Measurements from ENCODE around the gene BICD1.

The BICD1 gene

DNA sequence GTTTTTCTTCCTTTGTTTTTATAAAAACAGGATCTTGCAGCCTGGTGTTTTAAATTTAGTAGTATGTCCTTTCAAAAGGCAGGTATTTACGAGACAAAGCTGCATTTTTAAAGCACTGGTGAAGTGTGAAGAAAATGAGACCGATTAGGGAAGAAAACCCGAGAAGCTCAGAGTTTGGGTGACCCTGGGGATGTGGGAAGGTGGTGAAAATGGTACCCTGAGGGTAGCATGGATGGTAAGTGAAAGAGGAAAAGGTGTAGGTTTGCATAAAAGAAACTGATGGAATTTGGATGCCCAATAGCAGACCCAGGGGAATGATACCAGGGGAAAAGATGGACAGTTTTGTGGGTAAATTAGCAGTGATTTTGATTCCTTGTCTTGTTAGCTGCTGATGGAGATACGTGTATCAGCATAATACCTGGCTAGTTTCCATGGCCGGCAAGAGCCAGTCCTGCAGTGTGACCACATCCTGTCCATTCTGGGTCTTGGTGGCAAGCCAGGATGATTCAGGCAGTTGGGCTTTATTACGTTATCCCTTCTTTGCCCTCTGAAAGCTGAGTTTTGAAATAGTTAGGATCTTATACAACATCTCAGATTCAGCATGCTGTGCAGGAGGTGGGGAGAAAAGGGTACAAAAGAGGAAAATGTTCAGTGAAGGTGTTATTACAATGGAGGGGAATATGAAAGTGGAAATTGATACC is 8.9 kb downstream of the BICD1 start:
- DNase-seq (no peak), ATAC-seq (no peak)
- Mint-ChIP-seq H3K27ac (peak overlapping the region; percentile 18), H3K4me1 (peaks cover 17% of the 10 kb centered on the region), H3K36me3 (ENCODE audit: low read depth) (peaks cover 14% of the 10 kb centered on the region), H3K4me3 (no peak overlapping the region), H3K9me3 (no peaks in the 10 kb centered on the region), H3K27me3 (peaks cover 1% of the 10 kb centered on the region)

DNA sequence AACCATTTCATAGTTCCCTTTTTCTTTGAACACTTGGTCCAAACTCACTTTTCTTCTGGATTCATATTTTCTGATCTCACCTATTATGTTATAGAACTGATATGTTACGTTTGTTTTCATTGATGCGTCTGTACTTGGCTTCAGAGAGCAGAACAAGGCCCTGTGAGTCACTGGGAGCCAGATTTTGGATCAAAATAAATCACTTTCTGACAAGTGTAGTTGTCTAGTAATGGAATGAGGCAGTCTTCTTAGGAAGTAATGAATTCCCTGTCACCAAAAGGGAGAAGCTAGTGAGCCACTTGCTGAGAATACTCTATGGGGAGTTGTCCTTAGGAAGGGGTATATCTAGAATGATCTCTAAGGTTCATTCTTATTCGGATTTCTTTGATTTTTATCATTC is 10.2 kb downstream of the BICD1 start:
- no peak overlapping the region for H3K27ac Mint-ChIP-seq
- peaks cover 18% of the 10 kb centered on the region for H3K4me1 Mint-ChIP-seq
- peaks cover 1% of the 10 kb centered on the region for H3K27me3 Mint-ChIP-seq
- DNase-seq = no peak
- no peaks in the 10 kb centered on the region for H3K9me3 Mint-ChIP-seq
- peaks cover 14% of the 10 kb centered on the region for H3K36me3 Mint-ChIP-seq (ENCODE audit: low read depth)
- no peak for ATAC-seq
- no peak overlapping the region for H3K4me3 Mint-ChIP-seq

DNA sequence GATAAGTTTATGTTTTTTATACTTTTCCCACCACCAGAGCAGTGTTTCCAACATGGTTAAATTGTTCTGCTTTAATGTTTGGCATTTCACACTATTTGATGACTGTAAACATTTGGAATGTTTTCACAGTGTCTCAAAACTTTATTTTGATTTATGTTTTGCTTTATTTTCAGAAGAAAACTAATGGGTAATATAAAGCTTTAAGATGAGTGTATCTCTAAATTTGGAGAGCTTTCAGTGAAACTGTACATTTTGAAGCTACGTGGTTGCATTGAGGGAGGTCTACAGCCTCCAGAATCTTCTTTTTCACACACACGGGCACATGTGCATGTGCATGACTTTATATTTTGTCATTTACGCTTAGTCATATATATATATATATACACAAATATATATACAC is 10.7 kb downstream of the BICD1 start:
- Mint-ChIP-seq H3K27me3 (peaks cover 1% of the 10 kb centered on the region), H3K27ac (no peak overlapping the region), H3K9me3 (no peaks in the 10 kb centered on the region), H3K36me3 (ENCODE audit: low read depth) (peaks cover 11% of the 10 kb centered on the region), H3K4me3 (no peak overlapping the region), H3K4me1 (peaks cover 18% of the 10 kb centered on the region)
- ATAC-seq (no peak), DNase-seq (no peak)

DNA sequence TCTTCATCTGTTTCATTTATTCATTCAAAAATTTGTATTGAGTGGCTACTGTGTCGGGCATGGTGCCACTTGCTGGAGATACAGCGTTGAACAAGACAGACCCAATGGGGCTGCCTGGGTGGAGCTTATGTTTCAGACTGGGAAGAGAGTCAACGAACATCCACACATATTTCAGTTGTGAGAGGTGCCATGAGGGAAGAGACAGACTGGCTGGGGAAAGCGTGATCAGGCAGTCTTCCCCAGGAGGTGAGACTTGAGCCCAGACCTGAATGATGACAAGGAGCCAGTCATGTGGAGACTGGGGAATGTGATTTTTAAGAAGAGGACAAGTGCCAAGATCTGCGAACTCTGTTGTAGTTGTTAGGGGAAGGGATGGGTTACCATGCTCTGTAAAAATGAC is 12.2 kb downstream of the BICD1 start:
- peaks cover 1% of the 10 kb centered on the region for H3K27me3 Mint-ChIP-seq
- ATAC-seq (no peak), DNase-seq (no peak)
- peaks cover 18% of the 10 kb centered on the region for H3K4me1 Mint-ChIP-seq
- H3K27ac Mint-ChIP-seq = no peak overlapping the region
- no peaks in the 10 kb centered on the region for H3K9me3 Mint-ChIP-seq
- H3K4me3 Mint-ChIP-seq = no peak overlapping the region
- peaks cover 7% of the 10 kb centered on the region for H3K36me3 Mint-ChIP-seq (ENCODE audit: low read depth)

DNA sequence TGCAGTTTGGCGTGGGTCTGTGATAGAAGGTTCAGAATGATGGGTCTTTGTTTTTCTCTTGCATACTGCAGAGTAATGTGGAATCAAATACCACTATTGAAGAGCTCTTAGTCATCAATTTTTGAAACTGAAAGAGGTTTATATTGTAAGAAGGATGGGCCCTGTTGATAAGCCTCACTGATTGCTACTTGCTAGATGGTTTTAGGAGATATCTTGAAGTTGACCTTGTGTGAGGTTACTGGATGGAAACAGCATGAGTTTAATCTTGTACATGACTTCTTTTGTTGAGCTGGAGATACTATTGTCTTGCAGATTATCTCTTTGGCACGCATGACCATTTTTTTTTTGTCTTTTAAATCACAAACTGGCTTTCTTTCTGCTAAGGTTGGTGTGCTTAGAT is 13.8 kb downstream of the BICD1 start:
- ATAC-seq = peak; percentile 78
- no peak overlapping the region for H3K4me3 Mint-ChIP-seq
- H3K27me3 Mint-ChIP-seq = peaks cover under 1% of the 10 kb centered on the region

DNA sequence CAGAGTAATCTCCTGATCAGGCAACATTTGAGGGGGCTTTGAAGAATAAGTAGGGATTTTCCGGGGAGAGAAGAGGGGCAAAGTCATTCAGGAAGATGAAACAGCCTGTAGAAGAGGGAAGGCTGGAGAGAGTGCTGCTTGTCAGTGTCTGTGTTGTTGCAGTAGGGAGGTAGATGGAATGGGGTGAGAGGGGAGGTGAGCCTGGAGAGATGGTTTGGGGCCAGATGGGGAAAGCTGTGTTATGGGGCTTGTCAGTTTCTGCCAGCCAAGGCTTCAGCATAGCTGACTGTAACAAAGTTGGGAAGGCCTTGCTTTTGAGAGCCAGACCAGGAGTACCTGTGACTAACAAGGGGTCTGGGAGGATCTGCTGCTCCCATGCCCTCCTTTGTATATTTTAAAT is 18.0 kb downstream of the BICD1 start:
- no peak overlapping the region for H3K27ac Mint-ChIP-seq
- H3K9me3 Mint-ChIP-seq = no peaks in the 10 kb centered on the region
- no peaks in the 10 kb centered on the region for H3K36me3 Mint-ChIP-seq (ENCODE audit: low read depth)
- peaks cover 12% of the 10 kb centered on the region for H3K4me1 Mint-ChIP-seq
- no peak for DNase-seq
- ATAC-seq = no peak
- H3K4me3 Mint-ChIP-seq = no peak overlapping the region
- no peaks in the 10 kb centered on the region for H3K27me3 Mint-ChIP-seq

More for the DNA sequence above, 13.8 kb downstream of the BICD1 start:
- Mint-ChIP-seq H3K27ac (no peak overlapping the region), H3K4me1 (peaks cover 20% of the 10 kb centered on the region), H3K9me3 (no peaks in the 10 kb centered on the region), H3K36me3 (ENCODE audit: low read depth) (peaks cover 4% of the 10 kb centered on the region)
- DNase-seq = no peak

DNA sequence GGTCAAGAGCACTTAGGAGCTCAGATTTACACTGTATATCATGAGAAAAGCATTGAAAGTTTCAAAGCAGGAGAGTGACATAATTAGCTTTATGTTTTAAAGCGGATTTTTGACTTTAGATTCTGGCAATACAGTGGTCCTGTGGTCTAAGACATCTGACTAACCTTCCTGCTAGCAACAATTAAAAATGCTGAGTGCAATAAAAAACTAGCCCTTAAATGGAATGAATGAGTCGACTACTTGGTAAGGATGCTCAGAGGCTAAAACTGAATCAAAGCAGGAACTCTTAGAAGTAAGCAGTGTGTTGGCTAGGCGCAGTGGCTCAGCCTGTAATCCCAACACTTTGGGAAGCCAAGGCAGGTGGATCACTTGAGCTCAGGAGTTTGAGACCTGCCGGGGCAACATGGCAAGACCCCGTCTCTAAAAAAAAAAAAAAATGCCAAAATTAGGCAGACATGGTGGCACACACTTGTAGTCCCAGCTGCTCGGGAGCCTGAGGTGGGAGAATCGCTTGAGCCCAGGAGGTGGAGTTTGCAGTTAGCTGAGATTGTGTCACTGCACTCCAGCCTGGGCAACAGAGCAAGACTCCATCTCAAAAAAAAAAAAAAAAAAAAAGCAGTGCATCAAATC is 18.9 kb downstream of the BICD1 start:
- DNase-seq (no peak), ATAC-seq (no peak)
- Mint-ChIP-seq H3K4me1 (peaks cover 6% of the 10 kb centered on the region), H3K9me3 (no peaks in the 10 kb centered on the region), H3K4me3 (no peak overlapping the region), H3K27ac (no peak overlapping the region), H3K36me3 (ENCODE audit: low read depth) (peaks cover 2% of the 10 kb centered on the region), H3K27me3 (no peaks in the 10 kb centered on the region)

DNA sequence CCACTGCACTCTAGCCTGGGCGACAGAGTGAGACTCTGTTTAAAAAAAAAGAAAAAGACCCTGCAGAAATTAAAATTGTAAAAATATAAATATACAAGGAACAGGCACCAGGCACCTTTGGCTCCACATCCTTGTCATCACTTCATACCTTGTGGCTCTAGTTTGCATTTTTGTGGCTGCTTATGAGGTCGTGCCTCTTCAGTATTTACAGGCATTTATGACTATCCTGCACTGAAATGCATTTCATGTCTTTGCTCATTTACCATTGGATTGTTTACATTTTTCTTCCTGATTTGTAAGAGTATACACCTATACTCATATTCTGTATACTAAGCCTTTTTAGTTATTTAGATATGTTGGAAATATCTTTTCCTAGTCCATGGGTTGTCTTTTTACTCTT is 20.1 kb downstream of the BICD1 start:
- H3K9me3 Mint-ChIP-seq = no peaks in the 10 kb centered on the region
- DNase-seq = no peak
- no peak for ATAC-seq
- H3K27me3 Mint-ChIP-seq = no peaks in the 10 kb centered on the region
- H3K27ac Mint-ChIP-seq = no peak overlapping the region
- H3K4me3 Mint-ChIP-seq = no peak overlapping the region
- H3K4me1 Mint-ChIP-seq = peaks cover 5% of the 10 kb centered on the region
- peaks cover 3% of the 10 kb centered on the region for H3K36me3 Mint-ChIP-seq (ENCODE audit: low read depth)

DNA sequence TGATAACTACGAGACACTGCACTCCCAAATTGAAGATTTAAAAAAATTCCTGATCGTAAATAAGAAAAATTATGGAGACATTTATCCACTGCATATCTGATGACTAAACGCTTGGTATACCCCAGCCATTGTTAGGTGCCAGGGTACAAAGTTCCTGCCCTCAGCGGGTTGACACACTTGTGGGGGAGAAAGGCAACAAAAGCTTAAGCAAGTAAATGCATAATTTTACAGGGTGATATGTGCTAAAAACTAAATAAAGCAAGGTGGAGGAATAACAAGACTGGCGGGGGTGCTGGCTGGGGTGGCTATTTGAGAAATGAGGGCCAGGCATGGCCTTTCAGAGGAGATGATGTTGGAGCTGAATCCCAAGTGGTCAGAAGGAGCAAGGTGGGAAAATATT is 25.0 kb downstream of the BICD1 start:
- Mint-ChIP-seq H3K36me3 (ENCODE audit: low read depth) (peaks cover 7% of the 10 kb centered on the region), H3K9me3 (no peaks in the 10 kb centered on the region), H3K27ac (no peak overlapping the region), H3K27me3 (no peaks in the 10 kb centered on the region), H3K4me1 (peaks cover 19% of the 10 kb centered on the region), H3K4me3 (no peak overlapping the region)
- ATAC-seq = no peak
- no peak for DNase-seq

DNA sequence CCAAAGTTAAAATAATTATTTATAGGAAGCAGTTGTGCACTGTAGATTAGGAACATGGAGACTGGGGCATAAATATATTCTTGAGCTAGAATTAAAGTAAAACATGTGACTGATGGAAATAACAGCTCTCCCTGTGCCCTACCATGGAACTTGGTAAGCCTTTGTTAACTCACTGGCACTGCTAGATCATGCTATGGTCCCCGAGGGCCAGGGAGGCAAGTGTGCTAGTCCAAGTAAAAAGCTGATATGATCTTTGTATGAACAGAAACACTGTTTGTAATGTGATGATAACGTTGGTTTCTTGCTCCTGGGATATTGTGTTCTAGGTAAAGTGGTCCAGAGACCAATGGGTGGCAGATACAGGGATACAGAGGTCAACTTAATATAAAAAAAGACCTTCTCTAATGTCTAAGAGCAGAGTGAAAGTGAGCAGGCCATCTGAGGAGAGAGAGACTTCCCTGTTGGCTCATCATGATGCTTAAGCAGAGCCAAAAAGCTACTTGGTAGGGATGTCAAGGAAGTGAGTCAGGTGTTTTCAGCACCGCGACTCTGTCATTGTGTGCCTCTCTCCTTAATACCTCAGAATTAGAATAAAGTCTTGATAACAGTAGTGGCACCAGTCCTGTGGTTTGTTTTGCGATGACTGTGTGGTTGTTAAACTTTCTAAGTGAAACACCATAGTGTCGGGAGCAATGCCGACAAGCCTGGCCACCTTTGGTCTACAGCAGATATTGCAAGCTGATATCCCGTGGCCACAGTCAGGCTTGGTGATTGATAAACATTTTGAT is 27.6 kb downstream of the BICD1 start:
- Mint-ChIP-seq H3K4me1 (peaks cover 27% of the 10 kb centered on the region), H3K27ac (peak overlapping the region; percentile 34), H3K27me3 (no peaks in the 10 kb centered on the region), H3K36me3 (ENCODE audit: low read depth) (peaks cover 7% of the 10 kb centered on the region), H3K9me3 (no peaks in the 10 kb centered on the region), H3K4me3 (peak overlapping the region; percentile 24)
- ATAC-seq (peak; percentile 99), DNase-seq (peak; percentile 56)

DNA sequence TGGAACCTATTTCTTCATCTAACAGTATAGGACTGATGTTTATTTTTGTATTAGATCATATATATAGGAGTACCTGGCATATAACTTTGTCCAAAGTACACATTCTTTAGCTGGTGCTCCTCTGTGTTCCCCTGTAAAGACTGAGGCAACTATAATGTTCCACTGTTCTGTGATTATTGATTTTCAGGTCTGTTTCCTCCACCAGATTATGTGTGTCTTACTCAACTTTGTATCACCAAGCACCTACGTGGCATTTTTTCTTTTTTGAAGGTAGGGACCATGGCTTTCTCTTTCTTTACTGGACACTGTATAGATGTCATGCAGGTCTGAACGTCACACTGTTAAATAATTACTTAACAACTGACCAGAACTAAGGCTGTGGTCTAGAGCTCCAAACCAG is 29.3 kb downstream of the BICD1 start:
- Mint-ChIP-seq H3K9me3 (no peaks in the 10 kb centered on the region), H3K36me3 (ENCODE audit: low read depth) (peaks cover 8% of the 10 kb centered on the region), H3K4me3 (no peak overlapping the region), H3K4me1 (peaks cover 39% of the 10 kb centered on the region), H3K27ac (no peak overlapping the region), H3K27me3 (no peaks in the 10 kb centered on the region)
- no peak for ATAC-seq
- DNase-seq = no peak

DNA sequence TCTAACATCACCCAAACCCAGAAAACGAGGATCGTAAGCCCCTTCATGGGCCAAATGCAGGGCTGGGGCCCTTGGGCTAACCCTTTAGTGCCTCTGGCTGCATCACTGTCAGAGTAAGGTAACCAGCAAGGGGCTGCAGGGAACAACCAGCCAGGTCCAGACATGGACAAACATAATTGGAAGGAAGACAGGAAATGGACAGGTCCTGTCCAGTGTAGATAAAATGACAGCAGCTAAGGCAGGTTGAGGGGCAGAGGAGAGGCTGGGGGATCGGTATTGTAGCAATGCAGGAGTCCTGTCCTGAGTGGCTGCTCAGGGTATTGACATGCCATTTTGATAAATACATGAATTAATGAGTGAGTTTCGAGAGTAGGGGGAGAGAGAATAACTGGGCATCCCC is 29.8 kb downstream of the BICD1 start:
- H3K36me3 Mint-ChIP-seq (ENCODE audit: low read depth) = peaks cover 8% of the 10 kb centered on the region
- no peaks in the 10 kb centered on the region for H3K27me3 Mint-ChIP-seq
- H3K27ac Mint-ChIP-seq = no peak overlapping the region
- H3K4me1 Mint-ChIP-seq = peaks cover 39% of the 10 kb centered on the region
- DNase-seq (no peak), ATAC-seq (no peak)
- H3K9me3 Mint-ChIP-seq = no peaks in the 10 kb centered on the region
- no peak overlapping the region for H3K4me3 Mint-ChIP-seq

DNA sequence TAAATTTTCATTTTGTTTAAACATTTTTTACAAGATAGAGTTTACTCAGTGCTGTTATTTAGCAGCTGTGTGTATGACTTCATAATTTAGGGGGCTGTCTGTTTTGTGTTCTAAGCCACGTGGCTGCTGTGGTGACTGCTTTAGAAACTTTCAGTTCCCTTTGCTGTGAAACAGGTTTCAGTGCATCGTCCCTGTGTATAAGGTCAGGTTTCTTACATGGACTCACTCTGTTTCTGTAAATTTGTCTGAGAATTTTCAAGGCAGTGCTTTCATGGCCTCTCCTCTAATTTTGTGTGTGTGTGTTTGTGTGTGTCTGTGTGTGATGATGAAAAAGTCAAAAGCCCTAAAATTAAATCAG is 32.4 kb downstream of the BICD1 start:
- Mint-ChIP-seq H3K27me3 (no peaks in the 10 kb centered on the region), H3K4me3 (peak overlapping the region; percentile 67), H3K4me1 (peaks cover 34% of the 10 kb centered on the region), H3K9me3 (no peaks in the 10 kb centered on the region), H3K27ac (peak overlapping the region; percentile 29), H3K36me3 (ENCODE audit: low read depth) (peaks cover 3% of the 10 kb centered on the region)
- DNase-seq = peak; percentile 24
- ATAC-seq = peak; percentile 65

DNA sequence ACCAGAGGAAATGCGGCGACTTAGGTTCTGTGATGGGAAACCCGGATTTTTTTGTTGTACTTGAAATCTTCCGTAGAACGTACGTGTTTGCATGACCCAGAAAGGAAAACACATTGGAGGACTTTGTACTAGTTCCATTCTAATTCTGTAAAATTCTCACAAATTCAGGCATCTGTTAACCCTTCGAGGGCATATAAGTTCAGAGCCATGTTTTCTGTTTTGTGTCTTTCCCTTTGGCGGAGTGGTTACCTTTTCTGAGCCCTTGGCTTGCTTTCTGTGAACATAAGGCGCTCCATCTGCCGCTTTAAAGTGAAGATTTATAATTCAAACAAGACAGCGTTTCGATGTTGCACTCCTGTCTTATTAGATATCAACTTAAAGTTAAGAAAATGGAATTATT is 34.2 kb downstream of the BICD1 start:
- no peak for ATAC-seq
- H3K4me1 Mint-ChIP-seq = peaks cover 22% of the 10 kb centered on the region
- no peaks in the 10 kb centered on the region for H3K9me3 Mint-ChIP-seq
- no peak for DNase-seq
- H3K36me3 Mint-ChIP-seq (ENCODE audit: low read depth) = peaks cover 3% of the 10 kb centered on the region
- no peak overlapping the region for H3K27ac Mint-ChIP-seq
- H3K4me3 Mint-ChIP-seq = no peak overlapping the region
- no peaks in the 10 kb centered on the region for H3K27me3 Mint-ChIP-seq

DNA sequence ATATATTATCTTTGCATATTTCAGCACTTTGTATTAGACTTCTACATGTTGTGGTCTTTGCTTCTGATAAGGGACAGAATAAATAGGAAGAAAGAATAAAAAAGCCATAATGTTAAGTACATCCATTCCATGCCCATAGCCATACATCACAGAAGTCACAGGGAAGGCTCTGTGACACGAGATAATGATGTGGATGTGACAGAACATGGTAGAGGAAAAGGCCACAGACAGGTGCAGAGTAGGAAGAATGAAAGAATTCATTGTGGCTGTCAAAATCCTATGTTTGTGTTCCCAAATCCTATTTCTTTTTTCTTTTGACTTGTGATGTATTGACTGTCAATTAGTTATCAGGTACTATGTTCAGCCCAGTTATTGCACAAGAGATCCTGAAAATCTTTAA is 38.4 kb downstream of the BICD1 start:
- H3K9me3 Mint-ChIP-seq = no peaks in the 10 kb centered on the region
- H3K4me1 Mint-ChIP-seq = peaks cover 5% of the 10 kb centered on the region
- no peak overlapping the region for H3K27ac Mint-ChIP-seq

More for the DNA sequence above, 38.4 kb downstream of the BICD1 start:
- Mint-ChIP-seq H3K36me3 (ENCODE audit: low read depth) (peaks cover 6% of the 10 kb centered on the region), H3K4me3 (no peak overlapping the region), H3K27me3 (no peaks in the 10 kb centered on the region)
- no peak for DNase-seq
- ATAC-seq = no peak
